Uterus (tissue), 2 donors: Measurements from ENCODE around the gene WDR72.

Experiments used
- POLR2A ChIP-seq, 2 donors: fragments of 450-650 bp; IDR thresholded peaks; one replicate each; pipeline ENCODE4 v1.6.1; 2016; ENCODE audit warnings: antibody characterized with exemption in 2 of 2, mild to moderate bottlenecking in 1 of 2, moderate library complexity in 1 of 2
- TF ChIP-seq, protein P1 (sequence below), 4 experiments: fragments of 200-600 bp in 2 of 4; fragments of 450-650 bp in 2 of 4; sonication (generic) in 2 of 4; IDR thresholded peaks; one replicate each; pipeline ENCODE4 v1.5.1; 2016 to 2019; ENCODE audit warnings: antibody characterized with exemption in 4 of 4, mild to moderate bottlenecking in 2 of 4, moderate library complexity in 1 of 4

DNA sequence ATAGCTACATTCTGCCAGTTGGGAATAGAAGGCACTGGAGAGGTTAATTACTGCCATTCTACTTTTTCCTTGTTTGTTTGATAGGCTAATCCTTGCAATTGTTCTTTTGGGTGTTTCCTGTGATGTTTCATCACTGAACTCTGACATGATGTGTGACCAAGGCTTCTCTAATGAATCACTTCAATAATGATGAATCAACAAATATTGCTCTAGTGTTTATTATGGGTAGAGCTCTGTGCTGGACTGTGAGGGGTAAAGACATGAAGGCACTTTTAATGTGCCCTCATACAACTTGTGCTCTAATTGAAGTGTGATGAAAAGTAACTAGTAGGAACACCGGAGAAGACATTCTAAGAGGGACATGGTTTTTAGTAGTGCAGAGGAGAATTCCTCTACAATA, 233.6 kb downstream of the WDR72 start:
- TF ChIP-seq, protein P1, sequence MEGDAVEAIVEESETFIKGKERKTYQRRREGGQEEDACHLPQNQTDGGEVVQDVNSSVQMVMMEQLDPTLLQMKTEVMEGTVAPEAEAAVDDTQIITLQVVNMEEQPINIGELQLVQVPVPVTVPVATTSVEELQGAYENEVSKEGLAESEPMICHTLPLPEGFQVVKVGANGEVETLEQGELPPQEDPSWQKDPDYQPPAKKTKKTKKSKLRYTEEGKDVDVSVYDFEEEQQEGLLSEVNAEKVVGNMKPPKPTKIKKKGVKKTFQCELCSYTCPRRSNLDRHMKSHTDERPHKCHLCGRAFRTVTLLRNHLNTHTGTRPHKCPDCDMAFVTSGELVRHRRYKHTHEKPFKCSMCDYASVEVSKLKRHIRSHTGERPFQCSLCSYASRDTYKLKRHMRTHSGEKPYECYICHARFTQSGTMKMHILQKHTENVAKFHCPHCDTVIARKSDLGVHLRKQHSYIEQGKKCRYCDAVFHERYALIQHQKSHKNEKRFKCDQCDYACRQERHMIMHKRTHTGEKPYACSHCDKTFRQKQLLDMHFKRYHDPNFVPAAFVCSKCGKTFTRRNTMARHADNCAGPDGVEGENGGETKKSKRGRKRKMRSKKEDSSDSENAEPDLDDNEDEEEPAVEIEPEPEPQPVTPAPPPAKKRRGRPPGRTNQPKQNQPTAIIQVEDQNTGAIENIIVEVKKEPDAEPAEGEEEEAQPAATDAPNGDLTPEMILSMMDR (IDR thresholded peaks at IDR 0.05) = no peak
- no peak for TF ChIP-seq POLR2A (IDR thresholded peaks at IDR 0.05)
